ENCODE data around the gene NAGS. TPM values are rescaled to one million over a fixed set of nuclear protein-coding genes. Genes with fewer than 3 reads are reported as not detected.
"Not testable (repeated sequence)": the region's sequence is repeated elsewhere in the genome, so short reads cannot be mapped to it uniquely, and the experiment has no call there.

Gene NAGS
- total RNA-seq, 1 experiment from 2014 or later: 5.1 TPM

GRCh38 chr17:44008205-44008909 is 3.9 kb downstream of the NAGS start:
- peaks cover 27% of the 10 kb centered on the region for H3K27me3 ChIP-seq (ENCODE audit: control insufficient read depth, insufficient read depth, low read length)
- DNase-seq: peak; percentile 60
- H3K4me3 ChIP-seq (ENCODE audit: insufficient read depth, low read depth, low read length): no peak overlapping the region
- peaks cover 6% of the 10 kb centered on the region for H3K36me3 ChIP-seq (replicated peaks; ENCODE audit: control insufficient read depth, insufficient read depth, low read length)

- no peak overlapping the region for H3K4me3 ChIP-seq (ENCODE audit: insufficient read depth, low read depth, low read length)
- peaks cover 6% of the 10 kb centered on the region for H3K36me3 ChIP-seq (replicated peaks; ENCODE audit: control insufficient read depth, insufficient read depth, low read length)
- H3K27me3 ChIP-seq (ENCODE audit: control insufficient read depth, insufficient read depth, low read length): peaks cover 4% of the 10 kb centered on the region
- DNase-seq: no peak
These were observed 6.7 kb downstream of the NAGS start for GRCh38 chr17:44010966-44011647.

- peaks cover 6% of the 10 kb centered on the region for H3K36me3 ChIP-seq (replicated peaks; ENCODE audit: control insufficient read depth, insufficient read depth, low read length)
- no peaks in the 10 kb centered on the region for H3K27me3 ChIP-seq (ENCODE audit: control insufficient read depth, insufficient read depth, low read length)
- H3K4me3 ChIP-seq (ENCODE audit: insufficient read depth, low read depth, low read length): no peak overlapping the region
- DNase-seq: no peak
These were observed 7.5 kb downstream of the NAGS start for GRCh38 chr17:44011876-44012275.

GRCh38 chr17:44012391-44012790 is 8.0 kb downstream of the NAGS start:
- Histone ChIP-seq H3K27me3 (ENCODE audit: control insufficient read depth, insufficient read depth, low read length) (no peaks in the 10 kb centered on the region), H3K36me3 (replicated peaks; ENCODE audit: control insufficient read depth, insufficient read depth, low read length) (peaks cover 6% of the 10 kb centered on the region), H3K4me3 (ENCODE audit: insufficient read depth, low read depth, low read length) (no peak overlapping the region)
- DNase-seq: no peak

GRCh38 chr17:44012874-44013273 is 8.5 kb downstream of the NAGS start:
- Histone ChIP-seq H3K27me3 (ENCODE audit: control insufficient read depth, insufficient read depth, low read length) (no peaks in the 10 kb centered on the region), H3K4me3 (ENCODE audit: insufficient read depth, low read depth, low read length) (no peak overlapping the region), H3K36me3 (replicated peaks; ENCODE audit: control insufficient read depth, insufficient read depth, low read length) (peaks cover 6% of the 10 kb centered on the region)
- DNase-seq: no peak

- peaks cover 6% of the 10 kb centered on the region for H3K36me3 ChIP-seq (replicated peaks; ENCODE audit: control insufficient read depth, insufficient read depth, low read length)
- no peak for DNase-seq
- no peaks in the 10 kb centered on the region for H3K27me3 ChIP-seq (ENCODE audit: control insufficient read depth, insufficient read depth, low read length)
- H3K4me3 ChIP-seq (ENCODE audit: insufficient read depth, low read depth, low read length): peak overlapping the region; percentile 88
These were observed 9.7 kb downstream of the NAGS start for GRCh38 chr17:44014133-44014436.

- H3K36me3 ChIP-seq (replicated peaks; ENCODE audit: control insufficient read depth, insufficient read depth, low read length): peaks cover 4% of the 10 kb centered on the region
- peak; percentile 96 for DNase-seq
- no peaks in the 10 kb centered on the region for H3K27me3 ChIP-seq (ENCODE audit: control insufficient read depth, insufficient read depth, low read length)
These were observed 10.2 kb downstream of the NAGS start, which contains the start of gene TMEM101 for GRCh38 chr17:44014437-44015172. Gene TMEM101 (minus strand): TSS chr17:44014963. CDS start chr17:44014952, 11 bp downstream.

GRCh38 chr17:44021227-44021626 is 16.8 kb downstream of the NAGS start:
- DNase-seq; H3K4me3 ChIP-seq (ENCODE audit: insufficient read depth, low read depth, low read length): not testable (repeated sequence)

More at GRCh38 chr17:44014437-44015172, 10.2 kb downstream of the NAGS start, which contains the start of gene TMEM101:
- H3K4me3 ChIP-seq (ENCODE audit: insufficient read depth, low read depth, low read length): peak within 1 kb of the TSS; percentile 88

GRCh38 chr17:44022246-44022645 is 17.8 kb downstream of the NAGS start:
- H3K36me3 ChIP-seq (replicated peaks; ENCODE audit: control insufficient read depth, insufficient read depth, low read length): peaks cover 1% of the 10 kb centered on the region
- H3K27me3 ChIP-seq (ENCODE audit: control insufficient read depth, insufficient read depth, low read length): no peaks in the 10 kb centered on the region
- no peak for DNase-seq
- H3K4me3 ChIP-seq (ENCODE audit: insufficient read depth, low read depth, low read length): no peak overlapping the region

More at GRCh38 chr17:44021227-44021626, 16.8 kb downstream of the NAGS start:
- H3K27me3 ChIP-seq (ENCODE audit: control insufficient read depth, insufficient read depth, low read length); H3K36me3 ChIP-seq (replicated peaks; ENCODE audit: control insufficient read depth, insufficient read depth, low read length): not testable (repeated sequence)

- DNase-seq: no peak
- peaks cover 1% of the 10 kb centered on the region for H3K36me3 ChIP-seq (replicated peaks; ENCODE audit: control insufficient read depth, insufficient read depth, low read length)
These were observed 19.3 kb downstream of the NAGS start for GRCh38 chr17:44023545-44024270.

GRCh38 chr17:44024271-44024663 is 19.8 kb downstream of the NAGS start:
- no peak for DNase-seq
- Histone ChIP-seq H3K27me3 (ENCODE audit: control insufficient read depth, insufficient read depth, low read length) (no peaks in the 10 kb centered on the region), H3K4me3 (ENCODE audit: insufficient read depth, low read depth, low read length) (no peak overlapping the region), H3K36me3 (replicated peaks; ENCODE audit: control insufficient read depth, insufficient read depth, low read length) (peaks cover 5% of the 10 kb centered on the region)

More at GRCh38 chr17:44023545-44024270, 19.3 kb downstream of the NAGS start:
- Histone ChIP-seq H3K27me3 (ENCODE audit: control insufficient read depth, insufficient read depth, low read length) (no peaks in the 10 kb centered on the region), H3K4me3 (ENCODE audit: insufficient read depth, low read depth, low read length) (no peak overlapping the region)

GRCh38 chr17:44024853-44025252 is 20.4 kb downstream of the NAGS start:
- Histone ChIP-seq H3K27me3 (ENCODE audit: control insufficient read depth, insufficient read depth, low read length) (no peaks in the 10 kb centered on the region), H3K4me3 (ENCODE audit: insufficient read depth, low read depth, low read length) (no peak overlapping the region)
- DNase-seq: no peak

GRCh38 chr17:44029736-44030135 is 25.3 kb downstream of the NAGS start:
- H3K4me3 ChIP-seq (ENCODE audit: insufficient read depth, low read depth, low read length): no peak overlapping the region
- no peak for DNase-seq
- H3K36me3 ChIP-seq (replicated peaks; ENCODE audit: control insufficient read depth, insufficient read depth, low read length): peaks cover 23% of the 10 kb centered on the region
- H3K27me3 ChIP-seq (ENCODE audit: control insufficient read depth, insufficient read depth, low read length): no peaks in the 10 kb centered on the region

More at GRCh38 chr17:44024853-44025252, 20.4 kb downstream of the NAGS start:
- peaks cover 7% of the 10 kb centered on the region for H3K36me3 ChIP-seq (replicated peaks; ENCODE audit: control insufficient read depth, insufficient read depth, low read length)

- Histone ChIP-seq H3K27me3 (ENCODE audit: control insufficient read depth, insufficient read depth, low read length) (no peaks in the 10 kb centered on the region), H3K4me3 (ENCODE audit: insufficient read depth, low read depth, low read length) (no peak overlapping the region), H3K36me3 (replicated peaks; ENCODE audit: control insufficient read depth, insufficient read depth, low read length) (peaks cover 21% of the 10 kb centered on the region)
- DNase-seq: no peak
These were observed 26.1 kb downstream of the NAGS start for GRCh38 chr17:44030482-44030881.

Measured in H7 (cell line).